ENCODE results near the gene ASPM. TPM values are rescaled to one million over a fixed set of nuclear protein-coding genes. Genes with fewer than 3 reads are reported as not detected.

ASPM gene
- total RNA-seq, 2 donors from 2014 or later = 0.81 to 2.1 TPM

- TF ChIP-seq, protein P1, sequence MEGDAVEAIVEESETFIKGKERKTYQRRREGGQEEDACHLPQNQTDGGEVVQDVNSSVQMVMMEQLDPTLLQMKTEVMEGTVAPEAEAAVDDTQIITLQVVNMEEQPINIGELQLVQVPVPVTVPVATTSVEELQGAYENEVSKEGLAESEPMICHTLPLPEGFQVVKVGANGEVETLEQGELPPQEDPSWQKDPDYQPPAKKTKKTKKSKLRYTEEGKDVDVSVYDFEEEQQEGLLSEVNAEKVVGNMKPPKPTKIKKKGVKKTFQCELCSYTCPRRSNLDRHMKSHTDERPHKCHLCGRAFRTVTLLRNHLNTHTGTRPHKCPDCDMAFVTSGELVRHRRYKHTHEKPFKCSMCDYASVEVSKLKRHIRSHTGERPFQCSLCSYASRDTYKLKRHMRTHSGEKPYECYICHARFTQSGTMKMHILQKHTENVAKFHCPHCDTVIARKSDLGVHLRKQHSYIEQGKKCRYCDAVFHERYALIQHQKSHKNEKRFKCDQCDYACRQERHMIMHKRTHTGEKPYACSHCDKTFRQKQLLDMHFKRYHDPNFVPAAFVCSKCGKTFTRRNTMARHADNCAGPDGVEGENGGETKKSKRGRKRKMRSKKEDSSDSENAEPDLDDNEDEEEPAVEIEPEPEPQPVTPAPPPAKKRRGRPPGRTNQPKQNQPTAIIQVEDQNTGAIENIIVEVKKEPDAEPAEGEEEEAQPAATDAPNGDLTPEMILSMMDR (IDR thresholded peaks at IDR 0.05) = no peak
- no peak for ATAC-seq (ENCODE audit: insufficient number of reproducible peaks, low FRiP score, low read depth)
- DNase-seq (ENCODE audit: low spot score) = no peak
- Histone ChIP-seq H3K27me3 (replicated peaks; ENCODE audit: insufficient read depth) (no peaks in the 10 kb centered on the region), H3K4me3 (no peak overlapping the region), H3K4me1 (ENCODE audit: control insufficient read depth in 1 of 2, low read depth in 2 of 2) (no peaks in the 10 kb centered on the region), H3K27ac (no peak overlapping the region), H3K36me3 (no peaks in the 10 kb centered on the region), H3K9me3 (no peaks in the 10 kb centered on the region)
Observed at GRCh38 chr1:197124376-197124775, 22.1 kb downstream of the ASPM start.

DNA sequence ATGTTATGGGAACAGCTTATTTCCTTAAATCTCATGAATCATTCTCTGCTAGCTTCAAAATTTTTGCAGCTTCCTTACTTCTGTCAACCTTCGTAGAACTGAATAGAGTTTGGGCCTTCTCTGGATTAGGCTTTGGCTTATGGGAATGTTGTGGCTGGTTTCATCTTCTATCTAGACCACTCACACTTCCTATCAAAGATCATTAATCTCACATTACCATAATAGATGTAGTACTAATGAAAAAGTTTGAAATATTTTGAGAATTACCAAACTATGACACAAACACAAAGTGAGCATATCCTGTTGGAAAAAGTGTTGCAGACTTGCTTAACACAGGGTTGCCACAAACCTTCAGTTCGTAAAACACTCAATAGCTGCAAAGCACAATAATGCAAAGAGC, 30.3 kb downstream of the ASPM start:
- DNase-seq (ENCODE audit: low spot score) (no peak), ATAC-seq (ENCODE audit: insufficient number of reproducible peaks, low FRiP score, low read depth) (no peak)
- Histone ChIP-seq H3K4me3 (no peak overlapping the region), H3K27me3 (replicated peaks; ENCODE audit: insufficient read depth) (no peaks in the 10 kb centered on the region), H3K9me3 (no peaks in the 10 kb centered on the region), H3K4me1 (ENCODE audit: control insufficient read depth in 1 of 2, low read depth in 2 of 2) (no peaks in the 10 kb centered on the region), H3K36me3 (no peaks in the 10 kb centered on the region), H3K27ac (no peak overlapping the region)
- TF ChIP-seq, protein P1 (IDR thresholded peaks at IDR 0.05) = no peak

DNA sequence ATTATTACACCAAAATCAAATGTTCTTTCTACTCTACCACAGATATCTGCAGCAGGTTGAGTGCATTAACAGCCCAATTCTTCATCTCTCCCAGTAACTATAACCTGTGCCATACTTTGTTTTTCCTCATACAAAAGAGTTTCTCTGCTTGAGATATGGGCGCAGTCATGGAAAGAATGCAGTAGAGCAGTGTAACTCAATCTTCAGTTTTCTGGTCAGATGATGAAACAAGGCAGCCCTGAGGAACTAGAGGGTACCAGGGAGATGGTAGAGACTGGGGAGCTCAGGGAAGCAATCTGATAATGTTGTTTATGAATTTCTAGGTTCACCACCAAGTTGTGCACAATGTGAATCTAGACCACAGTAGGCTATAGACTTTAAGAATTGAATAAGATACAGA, 39.6 kb downstream of the ASPM start:
- Histone ChIP-seq H3K9me3 (no peaks in the 10 kb centered on the region), H3K4me1 (ENCODE audit: control insufficient read depth in 1 of 2, low read depth in 2 of 2) (no peaks in the 10 kb centered on the region), H3K27ac (no peak overlapping the region), H3K4me3 (no peak overlapping the region), H3K27me3 (replicated peaks; ENCODE audit: insufficient read depth) (no peaks in the 10 kb centered on the region), H3K36me3 (no peaks in the 10 kb centered on the region)
- DNase-seq (ENCODE audit: low spot score) (no peak), ATAC-seq (ENCODE audit: insufficient number of reproducible peaks, low FRiP score, low read depth) (no peak)
- TF ChIP-seq, protein P1 (IDR thresholded peaks at IDR 0.05) = no peak

GRCh38 chr1:197103300-197103699, 43.2 kb downstream of the ASPM start:
- Histone ChIP-seq H3K36me3 (no peaks in the 10 kb centered on the region), H3K27me3 (replicated peaks; ENCODE audit: insufficient read depth) (no peaks in the 10 kb centered on the region), H3K4me3 (no peak overlapping the region), H3K4me1 (ENCODE audit: control insufficient read depth in 1 of 2, low read depth in 2 of 2) (no peaks in the 10 kb centered on the region), H3K27ac (no peak overlapping the region), H3K9me3 (no peaks in the 10 kb centered on the region)
- TF ChIP-seq, protein P1 (IDR thresholded peaks at IDR 0.05) = no peak
- no peak for DNase-seq (ENCODE audit: low spot score)
- ATAC-seq (ENCODE audit: insufficient number of reproducible peaks, low FRiP score, low read depth) = no peak

DNA sequence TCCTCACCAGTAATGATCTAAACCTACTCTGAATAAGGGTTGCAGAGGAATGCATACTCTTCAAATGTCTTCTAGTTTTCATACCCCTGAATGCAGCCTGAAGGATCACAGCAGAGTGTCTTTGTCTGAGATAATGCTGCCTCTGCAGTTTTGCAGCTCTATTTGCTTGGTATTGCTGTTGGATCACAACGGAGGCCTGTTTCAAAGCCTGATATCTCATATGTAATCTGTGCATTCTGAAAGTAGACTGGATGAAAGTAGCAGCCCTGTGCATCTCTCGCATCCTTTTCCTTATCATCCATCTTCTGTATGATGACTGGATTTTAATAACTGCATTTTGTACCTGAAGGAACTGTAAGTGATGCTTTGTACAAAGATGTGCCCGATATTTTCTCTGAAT, 44.5 kb downstream of the ASPM start:
- no peaks in the 10 kb centered on the region for H3K27me3 ChIP-seq (replicated peaks; ENCODE audit: insufficient read depth)
- no peak for ATAC-seq (ENCODE audit: insufficient number of reproducible peaks, low FRiP score, low read depth)
- no peak overlapping the region for H3K4me3 ChIP-seq
- no peak for DNase-seq (ENCODE audit: low spot score)
- H3K9me3 ChIP-seq = no peaks in the 10 kb centered on the region
- H3K27ac ChIP-seq = no peak overlapping the region
- H3K36me3 ChIP-seq = no peaks in the 10 kb centered on the region
- H3K4me1 ChIP-seq (ENCODE audit: control insufficient read depth in 1 of 2, low read depth in 2 of 2) = no peaks in the 10 kb centered on the region
- TF ChIP-seq, protein P1 (IDR thresholded peaks at IDR 0.05) = no peak

Measured in thoracic aorta (tissue), 2 donors.